H9 (cell line): ENCODE measurements around the gene MARS1. TPM values are rescaled to one million over a fixed set of nuclear protein-coding genes. Genes with fewer than 3 reads are reported as not detected.
A peak's percentile ranks its signal among the peaks of the same experiment; 100 is the strongest.

ENCODE experiments used
- DNase-seq: peaks from one replicate; pipeline ENCODE4 v3.0.0-alpha.2; 2017
- H2AFZ ChIP-seq: one replicate; pipeline ENCODE4 v1.6.1; 2013; ENCODE audit warnings: mild to moderate bottlenecking, low read length, control low read depth, moderate library complexity
- H2AK5ac ChIP-seq: 2 replicates; pipeline ENCODE4 v1.6.1; 2013; ENCODE audit warnings: low read length, control low read depth, mixed read lengths; ENCODE audit not compliant: insufficient read length
- H2BK120ac ChIP-seq: one replicate; pipeline ENCODE4 v1.6.1; 2013; ENCODE audit warnings: low read depth, mild to moderate bottlenecking, low read length, control low read depth, inconsistent platforms; ENCODE audit not compliant: poor library complexity, severe bottlenecking
- H2BK12ac ChIP-seq: 2 replicates; pipeline ENCODE4 v1.6.1; 2013; ENCODE audit warnings: low read length, control low read depth, mixed read lengths, low read depth; ENCODE audit not compliant: insufficient read length
- H2BK15ac ChIP-seq: 2 replicates; pipeline ENCODE4 v1.6.1; 2013; ENCODE audit warnings: low read depth, low read length, control low read depth
- H2BK20ac ChIP-seq: one replicate; pipeline ENCODE4 v1.6.1; 2013; ENCODE audit warnings: low read depth, mild to moderate bottlenecking, low read length, control low read depth, inconsistent platforms; ENCODE audit not compliant: poor library complexity, severe bottlenecking
- H2BK5ac ChIP-seq: 2 replicates; pipeline ENCODE4 v1.6.1; 2013; ENCODE audit warnings: low read length, control low read depth, mixed read lengths; ENCODE audit not compliant: insufficient read length
- H3K14ac ChIP-seq: 2 replicates; pipeline ENCODE4 v1.6.1; 2013; ENCODE audit warnings: low read length, control low read depth; ENCODE audit not compliant: insufficient read depth
- H3K18ac ChIP-seq: 2 replicates; pipeline ENCODE4 v1.6.1; 2013; ENCODE audit warnings: low read depth, mild to moderate bottlenecking, mixed read lengths, low read length, control low read depth; ENCODE audit not compliant: insufficient read length
- H3K23ac ChIP-seq: 2 replicates; pipeline ENCODE4 v1.6.1; 2013; ENCODE audit warnings: low read length, control low read depth, mixed read lengths, low read depth; ENCODE audit not compliant: insufficient read length
- H3K23me2 ChIP-seq: 2 replicates; pipeline ENCODE4 v1.6.1; 2013; ENCODE audit warnings: low read depth, mild to moderate bottlenecking, mixed read lengths, low read length, control low read depth; ENCODE audit not compliant: insufficient read length, poor library complexity, severe bottlenecking
- H3K27ac ChIP-seq: 2 replicates; pipeline ENCODE4 v1.5.1; 2013; ENCODE audit warnings: low read length, control low read depth, mixed read lengths, low read depth; ENCODE audit not compliant: insufficient read length
- H3K27me3 ChIP-seq: 2 replicates; pipeline ENCODE4 v1.6.1; 2013; ENCODE audit warnings: low read length, control low read depth, inconsistent platforms; ENCODE audit not compliant: insufficient read depth
- H3K4ac ChIP-seq: 2 replicates; pipeline ENCODE4 v1.6.1; 2013; ENCODE audit warnings: low read depth, mild to moderate bottlenecking, control low read depth, inconsistent platforms, low read length, moderate library complexity
- H3K4me1 ChIP-seq: 2 replicates; pipeline ENCODE4 v1.6.1; 2013; ENCODE audit warnings: low read length, control low read depth, inconsistent platforms; ENCODE audit not compliant: insufficient read depth
- H3K4me2 ChIP-seq: 2 replicates; pipeline ENCODE4 v1.6.1; 2013; ENCODE audit warnings: low read length, control low read depth, mixed read lengths; ENCODE audit not compliant: insufficient read length, insufficient read depth
- H3K56ac ChIP-seq: 2 replicates; pipeline ENCODE4 v1.6.1; 2013; ENCODE audit warnings: low read depth, mild to moderate bottlenecking, mixed read lengths, low read length, control low read depth; ENCODE audit not compliant: insufficient read length
- H3K79me1 ChIP-seq: 2 replicates; pipeline ENCODE4 v1.6.1; 2013; ENCODE audit warnings: low read depth, mild to moderate bottlenecking, moderate library complexity, low read length, control low read depth, inconsistent platforms; ENCODE audit not compliant: insufficient read depth, poor library complexity, severe bottlenecking
- H3K79me2 ChIP-seq: 2 replicates; pipeline ENCODE4 v1.6.1; 2013; ENCODE audit warnings: low read length, control low read depth, inconsistent platforms; ENCODE audit not compliant: insufficient read depth
- H3K9ac ChIP-seq: 2 replicates; pipeline ENCODE4 v1.6.1; 2013; ENCODE audit warnings: low read length, control low read depth, mixed read lengths; ENCODE audit not compliant: insufficient read length; ENCODE audit errors: extremely low read depth
- H3K9me3 ChIP-seq: one replicate; pipeline ENCODE4 v1.6.1; 2013; ENCODE audit warnings: low read depth, low read length, inconsistent platforms; ENCODE audit not compliant: control insufficient read depth
- H3T11ph ChIP-seq: one replicate; pipeline ENCODE4 v1.6.1; 2013; ENCODE audit warnings: mild to moderate bottlenecking, low read length, control low read depth, inconsistent platforms
- H4K20me1 ChIP-seq: one replicate; pipeline ENCODE4 v1.6.1; 2013; ENCODE audit not compliant: control insufficient read depth, insufficient read length, insufficient read depth
- H4K5ac ChIP-seq: 2 replicates; pipeline ENCODE4 v1.6.1; 2013; ENCODE audit warnings: low read depth, mild to moderate bottlenecking, mixed read lengths, low read length, control low read depth; ENCODE audit not compliant: insufficient read length
- H4K8ac ChIP-seq: replicated peaks from 2 replicates; pipeline ENCODE4 v1.6.1; 2013; ENCODE audit warnings: low read length, control low read depth, mixed read lengths, low read depth; ENCODE audit not compliant: insufficient read length
- H4K91ac ChIP-seq: 2 replicates; pipeline ENCODE4 v1.6.1; 2013; ENCODE audit warnings: low read depth, mild to moderate bottlenecking, moderate library complexity, mixed read lengths, low read length, control low read depth; ENCODE audit not compliant: insufficient read length
- H3K27ac Mint-ChIP-seq, 3 experiments: 2 replicates in 2 of 3; 3 replicates in 1 of 3; pipeline ENCODE4 v1.8.0; 2020 to 2021; ENCODE audit warnings: mixed read lengths in 3 of 3, mild to moderate bottlenecking in 1 of 3, moderate library complexity in 1 of 3
- H3K27me3 Mint-ChIP-seq: 2 replicates; pipeline ENCODE4 v1.8.0; 2021; ENCODE audit warnings: low read depth, mild to moderate bottlenecking, moderate library complexity, mixed read lengths
- H3K36me3 Mint-ChIP-seq, 3 experiments: 2 replicates in 2 of 3; 3 replicates in 1 of 3; pipeline ENCODE4 v1.8.0; 2020 to 2021; ENCODE audit warnings: low read depth in 3 of 3, mixed read lengths in 3 of 3; ENCODE audit not compliant: insufficient read depth in 1 of 3
- H3K4me1 Mint-ChIP-seq, 2 experiments: 2 replicates each; pipeline ENCODE4 v1.8.0; 2020; ENCODE audit warnings: mixed read lengths in 2 of 2
- H3K4me3 Mint-ChIP-seq, 2 experiments: 2 replicates in 1 of 2; 3 replicates in 1 of 2; pipeline ENCODE4 v1.8.0; 2020 to 2021; ENCODE audit warnings: mild to moderate bottlenecking in 2 of 2, mixed read lengths in 2 of 2, moderate library complexity in 1 of 2
- H3K9me3 Mint-ChIP-seq, 2 experiments: 2 replicates in 1 of 2; 3 replicates in 1 of 2; pipeline ENCODE4 v1.8.0; 2020; ENCODE audit warnings: mild to moderate bottlenecking in 2 of 2, mixed read lengths in 2 of 2, moderate library complexity in 1 of 2
- WGBS: extraction: QIAGEN DNeasy Blood & Tissue Kit; methylation state at CpG from one replicate; pipeline ENCODE4 v1.1.7; 2013; ENCODE audit warnings: missing lambda C conversion rate, low lambda C conversion rate, mixed read lengths; ENCODE audit not compliant: insufficient read length; ENCODE audit errors: extremely low coverage; 5-methylcytosine and 5-hydroxymethylcytosine counted together
- total RNA-seq: library from RNA; stranded (reverse); gene quantifications from 2 replicates; pipeline ENCODE4 v1.2.1, GENCODE V29; 2021
- TF ChIP-seq, protein P1 (sequence below): fragments of 200-600 bp; sonication (generic); conservative IDR thresholded peaks from 3 replicates; pipeline ENCODE4 v1.8.0; 2021; ENCODE audit warnings: antibody characterized with exemption, mild to moderate bottlenecking

Gene MARS1
- total RNA-seq, 1 experiment from 2014 or later, result 368 TPM

DNA sequence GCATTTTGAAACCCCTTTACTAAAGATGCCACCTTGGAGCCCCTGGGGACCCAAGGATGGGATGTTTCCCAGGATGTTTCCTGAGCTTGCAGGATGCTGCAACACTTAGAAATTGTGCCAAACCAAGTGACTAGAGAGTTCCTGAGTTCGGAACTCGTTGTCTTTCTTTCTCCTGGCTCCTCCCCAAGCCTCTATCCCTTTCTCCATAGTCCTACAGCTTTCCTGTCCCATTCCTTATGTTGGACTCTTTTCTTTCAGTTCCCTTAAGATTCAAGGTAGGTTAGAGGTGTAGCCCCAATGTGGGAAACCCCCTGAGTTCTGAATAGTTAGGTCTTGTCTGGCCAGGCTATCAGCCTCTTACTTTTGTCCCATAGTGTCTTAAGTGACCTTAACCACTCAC is 60.6 kb downstream of the MARS1 start:
- Mint-ChIP-seq H3K4me1 (peaks cover 50 to 60% of the 10 kb centered on the region in 2 experiments), H3K4me3 (peak overlapping the region in 1 of 2 experiments; percentile 84; a peak in 2 of 5 replicates), H3K27ac (no peak overlapping the region), H3K36me3 (peaks cover 0 to 9% (median 8%) of the 10 kb centered on the region in 3 experiments; a peak in 4 of 7 replicates), H3K27me3 (peaks cover 22% of the 10 kb centered on the region), H3K9me3 (no peaks in the 10 kb centered on the region)
- H3K14ac ChIP-seq, result no peak overlapping the region
- H3K4me2 ChIP-seq, result no peak overlapping the region
- H4K5ac ChIP-seq, result no peak overlapping the region
- H3K4ac ChIP-seq, result no peak overlapping the region
- H4K8ac ChIP-seq, result no peak overlapping the region
- no peaks in the 10 kb centered on the region; the same call in 1 of the 2 replicates for H3K27me3 ChIP-seq
- no peak overlapping the region for H3K9ac ChIP-seq
- H4K20me1 ChIP-seq, result no peaks in the 10 kb centered on the region
- H2BK5ac ChIP-seq, result no peak overlapping the region
- H3K9me3 ChIP-seq, result no peaks in the 10 kb centered on the region
- no peak overlapping the region for H2BK20ac ChIP-seq
- H3K79me2 ChIP-seq, result no peaks in the 10 kb centered on the region; the same call in 1 of the 2 replicates
- no peak overlapping the region for H3K18ac ChIP-seq
- H2AFZ ChIP-seq, result no peak overlapping the region
- H3K56ac ChIP-seq, result no peak overlapping the region
- no peak overlapping the region for H2BK12ac ChIP-seq
- peaks cover 14% of the 10 kb centered on the region for H3K79me1 ChIP-seq
- no peak overlapping the region for H3K23ac ChIP-seq
- no peak overlapping the region for H2AK5ac ChIP-seq
- no peak overlapping the region for H2BK15ac ChIP-seq
- TF ChIP-seq, protein P1, sequence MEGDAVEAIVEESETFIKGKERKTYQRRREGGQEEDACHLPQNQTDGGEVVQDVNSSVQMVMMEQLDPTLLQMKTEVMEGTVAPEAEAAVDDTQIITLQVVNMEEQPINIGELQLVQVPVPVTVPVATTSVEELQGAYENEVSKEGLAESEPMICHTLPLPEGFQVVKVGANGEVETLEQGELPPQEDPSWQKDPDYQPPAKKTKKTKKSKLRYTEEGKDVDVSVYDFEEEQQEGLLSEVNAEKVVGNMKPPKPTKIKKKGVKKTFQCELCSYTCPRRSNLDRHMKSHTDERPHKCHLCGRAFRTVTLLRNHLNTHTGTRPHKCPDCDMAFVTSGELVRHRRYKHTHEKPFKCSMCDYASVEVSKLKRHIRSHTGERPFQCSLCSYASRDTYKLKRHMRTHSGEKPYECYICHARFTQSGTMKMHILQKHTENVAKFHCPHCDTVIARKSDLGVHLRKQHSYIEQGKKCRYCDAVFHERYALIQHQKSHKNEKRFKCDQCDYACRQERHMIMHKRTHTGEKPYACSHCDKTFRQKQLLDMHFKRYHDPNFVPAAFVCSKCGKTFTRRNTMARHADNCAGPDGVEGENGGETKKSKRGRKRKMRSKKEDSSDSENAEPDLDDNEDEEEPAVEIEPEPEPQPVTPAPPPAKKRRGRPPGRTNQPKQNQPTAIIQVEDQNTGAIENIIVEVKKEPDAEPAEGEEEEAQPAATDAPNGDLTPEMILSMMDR, result no peak
- H2BK120ac ChIP-seq, result no peak overlapping the region
- H4K91ac ChIP-seq, result no peak overlapping the region
- H3K23me2 ChIP-seq, result peaks cover 16% of the 10 kb centered on the region
- H3K4me1 ChIP-seq, result peaks cover 11% of the 10 kb centered on the region
- H3K27ac ChIP-seq, result no peak overlapping the region
- no CpG with 5 or more reads among the region's 2 CpGs for WGBS
- DNase-seq, result no peak
- H3T11ph ChIP-seq, result no peak overlapping the region
